ENCODE data around the gene PEAK1. TPM values are rescaled to one million over a fixed set of nuclear protein-coding genes. Genes with fewer than 3 reads are reported as not detected.

The PEAK1 gene
- total RNA-seq, 2 experiments from 2014 or later = 6.0 to 10.8 TPM

DNA sequence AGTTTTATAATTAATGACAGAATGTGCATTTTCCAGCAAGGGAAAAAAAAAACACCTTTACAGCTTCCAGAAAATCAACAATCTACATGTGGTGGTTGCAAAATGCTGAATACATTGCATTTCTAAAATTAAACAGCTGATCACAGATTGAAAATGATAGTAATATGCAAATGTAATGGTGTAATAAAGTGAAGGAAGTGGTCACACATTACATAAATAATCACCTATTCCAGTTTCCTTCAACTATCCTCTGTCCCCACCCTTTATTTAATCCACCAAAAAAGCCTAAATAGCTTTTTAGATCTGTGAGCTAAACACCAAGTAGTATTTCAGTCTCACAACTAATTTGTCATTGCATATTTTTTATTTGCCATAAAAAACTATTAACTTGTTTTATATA, 110.5 kb downstream of the PEAK1 start:
- Histone ChIP-seq H3K9me3 (ENCODE audit: low read length) (no peaks in the 10 kb centered on the region), H3K4me2 (ENCODE audit: low read length) (no peak overlapping the region), H3K79me2 (ENCODE audit: insufficient read depth, low read depth, low read length) (no peaks in the 10 kb centered on the region), H3K27ac (ENCODE audit: low read depth, low read length, poor library complexity, severe bottlenecking) (no peak overlapping the region), H3K36me3 (ENCODE audit: insufficient read depth, low read length) (no peaks in the 10 kb centered on the region), H3K9me2 (ENCODE audit: insufficient read depth, low read length) (no peaks in the 10 kb centered on the region), H4K20me1 (ENCODE audit: insufficient read depth, low read length) (no peaks in the 10 kb centered on the region), H3K4me1 (ENCODE audit: insufficient read depth, low read length, poor library complexity, severe bottlenecking) (no peaks in the 10 kb centered on the region), H3K4me3 (ENCODE audit: low read depth, low read length, poor library complexity, severe bottlenecking) (no peak overlapping the region), H2AFZ (ENCODE audit: low read length) (no peak overlapping the region)
- CTCF ChIA-PET (ENCODE audit: unreplicated experiment) = no interaction called here
- no peak for DNase-seq (ENCODE audit: low spot score)
- POLR2A ChIA-PET = interaction anchor here (1.0 kb wide), 1 partner anchor 11 kb away, joined by 3 read pairs; no protein-coding TSS in a partner anchor
- intact Hi-C loops (cut with micrococcal nuclease; ENCODE audit: unreplicated experiment) = no loop called here
- no TSS peak for BruUV-seq (replicated peaks)
- TF ChIP-seq, protein P1, sequence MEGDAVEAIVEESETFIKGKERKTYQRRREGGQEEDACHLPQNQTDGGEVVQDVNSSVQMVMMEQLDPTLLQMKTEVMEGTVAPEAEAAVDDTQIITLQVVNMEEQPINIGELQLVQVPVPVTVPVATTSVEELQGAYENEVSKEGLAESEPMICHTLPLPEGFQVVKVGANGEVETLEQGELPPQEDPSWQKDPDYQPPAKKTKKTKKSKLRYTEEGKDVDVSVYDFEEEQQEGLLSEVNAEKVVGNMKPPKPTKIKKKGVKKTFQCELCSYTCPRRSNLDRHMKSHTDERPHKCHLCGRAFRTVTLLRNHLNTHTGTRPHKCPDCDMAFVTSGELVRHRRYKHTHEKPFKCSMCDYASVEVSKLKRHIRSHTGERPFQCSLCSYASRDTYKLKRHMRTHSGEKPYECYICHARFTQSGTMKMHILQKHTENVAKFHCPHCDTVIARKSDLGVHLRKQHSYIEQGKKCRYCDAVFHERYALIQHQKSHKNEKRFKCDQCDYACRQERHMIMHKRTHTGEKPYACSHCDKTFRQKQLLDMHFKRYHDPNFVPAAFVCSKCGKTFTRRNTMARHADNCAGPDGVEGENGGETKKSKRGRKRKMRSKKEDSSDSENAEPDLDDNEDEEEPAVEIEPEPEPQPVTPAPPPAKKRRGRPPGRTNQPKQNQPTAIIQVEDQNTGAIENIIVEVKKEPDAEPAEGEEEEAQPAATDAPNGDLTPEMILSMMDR (conservative IDR thresholded peaks at IDR 0.05; ENCODE audit: low read length) = no peak
- TF ChIP-seq EZH2phosphoT487 (IDR thresholded peaks at IDR 0.05; ENCODE audit: borderline replicate concordance, low read depth, low read length) = no peak

DNA sequence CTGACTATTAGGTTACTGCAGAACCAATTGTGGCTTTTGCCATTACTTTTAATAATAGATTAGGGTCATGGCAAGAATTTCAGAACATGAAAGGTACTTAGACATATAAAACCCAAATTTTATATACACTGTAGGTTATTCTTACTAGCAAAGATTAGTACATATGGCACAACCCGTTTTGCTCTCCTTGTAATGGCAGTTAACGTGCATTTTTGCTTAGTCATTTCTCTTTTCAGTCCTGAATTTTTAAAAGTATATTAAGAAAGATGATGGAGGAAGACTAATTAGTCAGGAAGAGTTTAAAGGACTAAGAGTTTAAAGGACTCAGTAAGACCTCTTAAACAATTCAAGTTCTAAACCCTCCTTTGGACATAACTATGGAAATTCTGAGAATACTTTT, 114.0 kb downstream of the PEAK1 start:
- POLR2A ChIA-PET = no interaction called here
- Histone ChIP-seq H3K4me2 (ENCODE audit: low read length) (no peak overlapping the region), H2AFZ (ENCODE audit: low read length) (no peak overlapping the region), H3K27ac (ENCODE audit: low read depth, low read length, poor library complexity, severe bottlenecking) (no peak overlapping the region), H3K4me1 (ENCODE audit: insufficient read depth, low read length, poor library complexity, severe bottlenecking) (no peaks in the 10 kb centered on the region), H3K9me2 (ENCODE audit: insufficient read depth, low read length) (no peaks in the 10 kb centered on the region), H4K20me1 (ENCODE audit: insufficient read depth, low read length) (no peaks in the 10 kb centered on the region), H3K79me2 (ENCODE audit: insufficient read depth, low read depth, low read length) (no peaks in the 10 kb centered on the region), H3K4me3 (ENCODE audit: low read depth, low read length, poor library complexity, severe bottlenecking) (no peak overlapping the region), H3K9me3 (ENCODE audit: low read length) (no peaks in the 10 kb centered on the region), H3K36me3 (ENCODE audit: insufficient read depth, low read length) (no peaks in the 10 kb centered on the region)
- no TSS peak for BruUV-seq (replicated peaks)
- TF ChIP-seq, protein P1 (conservative IDR thresholded peaks at IDR 0.05; ENCODE audit: low read length) = no peak
- TF ChIP-seq EZH2phosphoT487 (IDR thresholded peaks at IDR 0.05; ENCODE audit: borderline replicate concordance, low read depth, low read length) = no peak
- no peak for DNase-seq (ENCODE audit: low spot score)
- intact Hi-C loops (cut with micrococcal nuclease; ENCODE audit: unreplicated experiment) = no loop called here
- CTCF ChIA-PET (ENCODE audit: unreplicated experiment) = no interaction called here

GRCh38 chr15:77296773-77297337, 123.0 kb downstream of the PEAK1 start:
- CTCF ChIA-PET (ENCODE audit: unreplicated experiment) = no interaction called here
- Histone ChIP-seq H3K4me3 (ENCODE audit: low read depth, low read length, poor library complexity, severe bottlenecking) (no peak overlapping the region), H2AFZ (ENCODE audit: low read length) (no peak overlapping the region), H3K36me3 (ENCODE audit: insufficient read depth, low read length) (no peaks in the 10 kb centered on the region), H3K4me1 (ENCODE audit: insufficient read depth, low read length, poor library complexity, severe bottlenecking) (no peaks in the 10 kb centered on the region), H3K9me3 (ENCODE audit: low read length) (no peaks in the 10 kb centered on the region), H3K79me2 (ENCODE audit: insufficient read depth, low read depth, low read length) (no peaks in the 10 kb centered on the region), H3K9me2 (ENCODE audit: insufficient read depth, low read length) (no peaks in the 10 kb centered on the region), H4K20me1 (ENCODE audit: insufficient read depth, low read length) (no peaks in the 10 kb centered on the region), H3K27ac (ENCODE audit: low read depth, low read length, poor library complexity, severe bottlenecking) (no peak overlapping the region), H3K4me2 (ENCODE audit: low read length) (no peak overlapping the region)
- no peak for DNase-seq (ENCODE audit: low spot score)
- no TSS peak for BruUV-seq (replicated peaks)
- TF ChIP-seq EZH2phosphoT487 (IDR thresholded peaks at IDR 0.05; ENCODE audit: borderline replicate concordance, low read depth, low read length) = no peak
- TF ChIP-seq, protein P1 (conservative IDR thresholded peaks at IDR 0.05; ENCODE audit: low read length) = no peak
- POLR2A ChIA-PET = interaction anchor here (0.6 to 1.2 kb wide), 3 partner anchors 10 to 133 kb away, joined by 3 to 5 read pairs (median 3); no protein-coding TSS in a partner anchor
- intact Hi-C loops (cut with micrococcal nuclease; ENCODE audit: unreplicated experiment) = loop anchor here (10.0 kb wide), 1 partner anchor 422 kb away; no protein-coding TSS in a partner anchor

Data from OCI-LY7 (cell line).